A549 (cell line): ENCODE measurements around the gene DRD5. TPM values are rescaled to one million over a fixed set of nuclear protein-coding genes. Genes with fewer than 3 reads are reported as not detected.

Experiments
- ATAC-seq, 2 experiments: fragments of 200-7000 bp in 1 of 2; fragments of >200 bp in 1 of 2; cut with Nextera tagmentation in 1 of 2; cut with Tn5 transposase in 1 of 2; 3 replicates each; pipeline versions ENCODE4 v1.8.0 to v1.9.1; 2018 to 2020; ENCODE audit warnings: mild to moderate bottlenecking in 1 of 2, moderate library complexity in 1 of 2
- CTCF ChIA-PET: fragments of 300-600 bp; sonication (Branson Sonifier 250); formaldehyde crosslinking; extraction: SDS; loops from one replicate; lab custom pipeline; 2021; ENCODE audit warnings: antibody characterized with exemption, inconsistent platforms; lab: Yijun Ruan, JAX
- POLR2A ChIA-PET: fragments of 350-600 bp; formaldehyde crosslinking; extraction: SDS; loops from one replicate; lab custom pipeline; 2021; ENCODE audit warnings: antibody characterized with exemption, inconsistent platforms; lab: Yijun Ruan, JAX
- DNase-seq, 2 experiments: peaks; one replicate each; pipeline versions ENCODE4 v3.0.0 to v3.0.0-alpha.2; 2011 to 2016; ENCODE audit warnings: low read depth in 1 of 2, low spot score in 1 of 2
- FAIRE-seq: peaks from 2 replicates; lab custom pipeline; 2011; peaks lifted over from hg19 to GRCh38; lab: Jason Lieb, UNC
- H3K27ac ChIP-seq, 2 experiments: fragments of >200 bp; sonication (Bioruptor Twin); formaldehyde crosslinking; 3 replicates each; pipeline ENCODE4 v1.5.1; 2016 to 2017
- H3K4me1 ChIP-seq: fragments of >200 bp; sonication (Bioruptor Twin); formaldehyde crosslinking; 3 replicates; pipeline ENCODE4 v1.6.1; 2016
- H3K4me2 ChIP-seq: fragments of >200 bp; sonication (Bioruptor Twin); formaldehyde crosslinking; 3 replicates; pipeline ENCODE4 v1.6.1; 2016
- H3K4me3 ChIP-seq: fragments of >200 bp; sonication (Bioruptor Twin); formaldehyde crosslinking; 3 replicates; pipeline ENCODE4 v1.5.1; 2016
- H3K9me3 ChIP-seq: fragments of >200 bp; sonication (Bioruptor Twin); formaldehyde crosslinking; 3 replicates; pipeline ENCODE4 v1.6.1; 2016
- ATOH8 ChIP-seq: fragments of 250-450 bp; sonication (Bioruptor Pico); IDR thresholded peaks from 2 replicates; pipeline ENCODE4 v1.5.0; 2020; ENCODE audit warnings: low read depth, mild to moderate bottlenecking, moderate library complexity
- CEBPB ChIP-seq, 2 experiments: fragments of >200 bp in 1 of 2; sonication (Bioruptor Twin) in 1 of 2; formaldehyde crosslinking in 1 of 2; IDR thresholded peaks; 2 replicates each; pipeline ENCODE4 v1.6.1; 2012 to 2016
- CHD2 ChIP-seq: fragments of 150-350 bp; IDR thresholded peaks from 2 replicates; pipeline ENCODE4 v1.6.1; 2014; ENCODE audit warnings: low read length; ENCODE audit not compliant: partially characterized antibody
- CHD4 ChIP-seq: fragments of 200-600 bp; sonication (generic); IDR thresholded peaks from 2 replicates; pipeline ENCODE4 v1.6.1; 2016; ENCODE audit warnings: antibody characterized with exemption, mild to moderate bottlenecking, borderline replicate concordance
- CTCF ChIP-seq: fragments of >200 bp; sonication (Bioruptor Twin); formaldehyde crosslinking; IDR thresholded peaks from 3 replicates; pipeline ENCODE4 v1.5.1; 2016
- EHF ChIP-seq: fragments of 250-450 bp; sonication (Bioruptor Pico); IDR thresholded peaks from 2 replicates; pipeline ENCODE4 v1.5.0; 2020; ENCODE audit warnings: mild to moderate bottlenecking
- EHMT2 ChIP-seq: fragments of 200-600 bp; sonication (generic); IDR thresholded peaks from 2 replicates; pipeline ENCODE4 v1.6.1; 2016; ENCODE audit warnings: antibody characterized with exemption, low read depth, mild to moderate bottlenecking, moderate library complexity
- ELK1 ChIP-seq: fragments of 150-350 bp; IDR thresholded peaks from 2 replicates; pipeline ENCODE4 v1.6.1; 2014; ENCODE audit warnings: low read depth, mild to moderate bottlenecking, low read length
- FOSB ChIP-seq: fragments of 250-450 bp; sonication (Bioruptor Pico); IDR thresholded peaks from 2 replicates; pipeline ENCODE4 v1.5.0; 2020; ENCODE audit warnings: mild to moderate bottlenecking, moderate library complexity
- HES2 ChIP-seq: fragments of >200 bp; sonication (Bioruptor Twin); formaldehyde crosslinking; IDR thresholded peaks from 2 replicates; pipeline ENCODE4 v1.6.1; 2016
- JUNB ChIP-seq: fragments of >200 bp; sonication (Bioruptor Twin); formaldehyde crosslinking; IDR thresholded peaks from 2 replicates; pipeline ENCODE4 v1.6.1; 2016
- KDM1A ChIP-seq: fragments of 200-600 bp; sonication (generic); IDR thresholded peaks from 2 replicates; pipeline ENCODE4 v1.6.1; 2016; ENCODE audit warnings: low read depth, mild to moderate bottlenecking
- KDM5A ChIP-seq: fragments of 200-600 bp; sonication (generic); IDR thresholded peaks from 2 replicates; pipeline ENCODE4 v1.6.1; 2016; ENCODE audit warnings: antibody characterized with exemption, mild to moderate bottlenecking
- PBX3 ChIP-seq: IDR thresholded peaks from 2 replicates; pipeline ENCODE4 v1.6.1; 2012
- PHF8 ChIP-seq: fragments of 200-600 bp; sonication (generic); IDR thresholded peaks from 2 replicates; pipeline ENCODE4 v1.6.1; 2016; ENCODE audit warnings: low read depth, mild to moderate bottlenecking, antibody characterized with exemption, moderate library complexity, borderline replicate concordance
- RAD21 ChIP-seq, 2 experiments: fragments of >200 bp in 1 of 2; sonication (Bioruptor Twin) in 1 of 2; formaldehyde crosslinking in 1 of 2; IDR thresholded peaks in 1 of 2; conservative IDR thresholded peaks in 1 of 2; 2 replicates in 1 of 2; 3 replicates in 1 of 2; pipeline ENCODE4 v1.6.1; 2012 to 2018; ENCODE audit warnings: inconsistent platforms in 1 of 2
- RCOR1 ChIP-seq: fragments of 150-350 bp; IDR thresholded peaks from 2 replicates; pipeline ENCODE4 v1.6.1; 2014; ENCODE audit warnings: antibody characterized with exemption, low read length, low read depth
- REST ChIP-seq: fragments of 200-600 bp; sonication (generic); IDR thresholded peaks from 2 replicates; pipeline ENCODE4 v1.6.1; 2016; ENCODE audit warnings: antibody characterized with exemption, mild to moderate bottlenecking, moderate library complexity
- RFX5 ChIP-seq: fragments of 450-650 bp; IDR thresholded peaks from 2 replicates; pipeline ENCODE4 v1.7.1; 2014; ENCODE audit warnings: antibody characterized with exemption, mild to moderate bottlenecking, moderate library complexity
- RNF2 ChIP-seq: fragments of 200-600 bp; sonication (generic); IDR thresholded peaks from 2 replicates; pipeline ENCODE4 v1.6.1; 2016; ENCODE audit warnings: low read depth, mild to moderate bottlenecking, antibody characterized with exemption, moderate library complexity, borderline replicate concordance
- SMC3 ChIP-seq: fragments of >200 bp; sonication (Bioruptor Twin); formaldehyde crosslinking; IDR thresholded peaks from 3 replicates; pipeline ENCODE4 v1.6.1; 2018; ENCODE audit warnings: inconsistent platforms
- ZNF302 ChIP-seq: fragments of 250-450 bp; sonication (Bioruptor Pico); IDR thresholded peaks from 2 replicates; pipeline ENCODE4 v1.9.0; 2021; ENCODE audit warnings: inconsistent platforms, mild to moderate bottlenecking, moderate library complexity
- WGBS: methylation state at CpG from one replicate; pipeline ENCODE4 v1.1.6; 2017; ENCODE audit errors: missing lambda C conversion rate; 5-methylcytosine and 5-hydroxymethylcytosine counted together
- polyA plus RNA-seq, 4 experiments: library from polyadenylated mRNA; depleted of rRNA in 3 of 4; stranded (reverse); fragments of >200 nt; fragmentation: RNase III in 1 of 4; extraction: RNeasy Plus Mini Kit Qiagen cat#74134 plus additional on column Dnase treatment in 1 of 4; gene quantifications; 2 replicates in 3 of 4; 3 replicates in 1 of 4; pipeline ENCODE4 v1.2.3, GENCODE V29; 2011 to 2017

DRD5 gene
- polyA plus RNA-seq, 2 of the 4 experiments (the other 2 are of a cell fraction): not detected

- DNase-seq: no peak
- ChIA-PET POLR2A (no interaction called here), CTCF (no interaction called here)
- no peak overlapping the region for H3K4me3 ChIP-seq
- no peak for ATAC-seq
- 11% methylated on average over 5 of the region's 5 CpGs for WGBS
- TF ChIP-seq RNF2 (peak; percentile 83; the same call in 1 of the 2 replicates), RAD21 (conservative IDR thresholded peaks at IDR 0.05 in 1 of 2, IDR thresholded peaks at IDR 0.05 in 1 of 2) (no peak), KDM1A (no peak), EHF (CRISPR knock-in tag) (no peak), PHF8 (no peak), RFX5 (no peak)
- TF ChIP-seq, all 56 proteins: peak for 1
- FAIRE-seq: no peak
- H3K4me1 ChIP-seq: no peaks in the 10 kb centered on the region
- H3K27ac ChIP-seq: no peak overlapping the region
- H3K4me2 ChIP-seq: no peak overlapping the region
- no peaks in the 10 kb centered on the region for H3K9me3 ChIP-seq
Measured at GRCh38 chr4:9820343-9820742, 38.9 kb downstream of the DRD5 start.

GRCh38 chr4:9825049-9825448 is 43.6 kb downstream of the DRD5 start:
- H3K4me2 ChIP-seq: no peak overlapping the region
- ATAC-seq: no peak
- H3K9me3 ChIP-seq: no peaks in the 10 kb centered on the region
- no peak for DNase-seq
- no peak for FAIRE-seq
- POLR2A ChIA-PET: no interaction called here
- H3K27ac ChIP-seq: no peak overlapping the region
- TF ChIP-seq HES2 (no peak), ZNF302 (CRISPR knock-in tag) (no peak), CHD4 (no peak), CEBPB (IDR thresholded peaks at IDR 0.05) (no peak), KDM1A (no peak), KDM5A (no peak), CTCF (no peak), EHMT2 (no peak), CHD2 (no peak), ELK1 (no peak), PBX3 (no peak), ATOH8 (no peak), JUNB (no peak), RCOR1 (no peak), REST (no peak), SMC3 (no peak), FOSB (CRISPR knock-in tag) (no peak)
- TF ChIP-seq, all 56 proteins: peak for 0
- Histone ChIP-seq H3K4me1 (no peaks in the 10 kb centered on the region), H3K4me3 (no peak overlapping the region)
- CTCF ChIA-PET: interaction anchor here (1.3 kb wide), 1 partner anchor 190 kb away, joined by 3 read pairs; no protein-coding TSS in a partner anchor
- 18% methylated on average over 3 of the region's 3 CpGs for WGBS
